Panc1 (cell line): ENCODE measurements around the gene GALNT14.

Experiments
- POLR2AphosphoS5 ChIP-seq: IDR thresholded peaks from 2 replicates; pipeline ENCODE4 v1.6.1; 2012; ENCODE audit warnings: mild to moderate bottlenecking, low read depth, low read length, moderate library complexity
- TF ChIP-seq, protein P1 (sequence below): fragments of 450-650 bp; IDR thresholded peaks from 2 replicates; pipeline ENCODE4 v1.5.1; 2017; ENCODE audit warnings: mild to moderate bottlenecking

DNA sequence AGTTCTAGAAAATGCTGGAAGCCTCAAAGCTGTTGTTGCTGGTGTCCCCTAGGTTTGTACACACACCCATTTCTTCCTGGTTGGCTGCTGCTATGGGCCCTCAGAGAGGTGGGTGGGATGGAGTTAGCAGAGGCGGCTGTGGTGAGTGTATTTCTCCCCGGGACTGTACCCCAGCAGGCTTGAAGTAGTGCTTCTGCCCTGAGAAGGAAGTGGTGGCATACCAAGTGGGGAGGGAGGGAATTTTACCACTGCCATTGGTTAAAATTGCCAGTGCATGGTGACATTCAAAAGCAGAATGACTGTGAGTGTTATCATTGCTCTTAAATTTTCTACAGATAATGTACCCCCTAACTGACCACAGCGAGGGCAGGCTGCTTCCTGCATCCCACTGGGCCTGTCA is 205.4 kb downstream of the GALNT14 start:
- TF ChIP-seq, protein P1, sequence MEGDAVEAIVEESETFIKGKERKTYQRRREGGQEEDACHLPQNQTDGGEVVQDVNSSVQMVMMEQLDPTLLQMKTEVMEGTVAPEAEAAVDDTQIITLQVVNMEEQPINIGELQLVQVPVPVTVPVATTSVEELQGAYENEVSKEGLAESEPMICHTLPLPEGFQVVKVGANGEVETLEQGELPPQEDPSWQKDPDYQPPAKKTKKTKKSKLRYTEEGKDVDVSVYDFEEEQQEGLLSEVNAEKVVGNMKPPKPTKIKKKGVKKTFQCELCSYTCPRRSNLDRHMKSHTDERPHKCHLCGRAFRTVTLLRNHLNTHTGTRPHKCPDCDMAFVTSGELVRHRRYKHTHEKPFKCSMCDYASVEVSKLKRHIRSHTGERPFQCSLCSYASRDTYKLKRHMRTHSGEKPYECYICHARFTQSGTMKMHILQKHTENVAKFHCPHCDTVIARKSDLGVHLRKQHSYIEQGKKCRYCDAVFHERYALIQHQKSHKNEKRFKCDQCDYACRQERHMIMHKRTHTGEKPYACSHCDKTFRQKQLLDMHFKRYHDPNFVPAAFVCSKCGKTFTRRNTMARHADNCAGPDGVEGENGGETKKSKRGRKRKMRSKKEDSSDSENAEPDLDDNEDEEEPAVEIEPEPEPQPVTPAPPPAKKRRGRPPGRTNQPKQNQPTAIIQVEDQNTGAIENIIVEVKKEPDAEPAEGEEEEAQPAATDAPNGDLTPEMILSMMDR, result no peak
- no peak for TF ChIP-seq POLR2AphosphoS5
